Lower leg skin (tissue), 3 donors: ENCODE measurements around the gene REL.

Experiments used
- POLR2A ChIP-seq, 2 donors: fragments of 450-650 bp; IDR thresholded peaks; one replicate each; pipeline ENCODE4 v1.6.1; 2016 to 2017; ENCODE audit warnings: antibody characterized with exemption in 2 of 2, mild to moderate bottlenecking in 1 of 2, moderate library complexity in 1 of 2
- TF ChIP-seq, protein P1 (sequence below), 3 donors: fragments of 450-650 bp; IDR thresholded peaks; one replicate each; pipeline ENCODE4 v1.5.1; 2016; ENCODE audit warnings: antibody characterized with exemption in 3 of 3, mild to moderate bottlenecking in 3 of 3, moderate library complexity in 2 of 3

- TF ChIP-seq, protein P1, sequence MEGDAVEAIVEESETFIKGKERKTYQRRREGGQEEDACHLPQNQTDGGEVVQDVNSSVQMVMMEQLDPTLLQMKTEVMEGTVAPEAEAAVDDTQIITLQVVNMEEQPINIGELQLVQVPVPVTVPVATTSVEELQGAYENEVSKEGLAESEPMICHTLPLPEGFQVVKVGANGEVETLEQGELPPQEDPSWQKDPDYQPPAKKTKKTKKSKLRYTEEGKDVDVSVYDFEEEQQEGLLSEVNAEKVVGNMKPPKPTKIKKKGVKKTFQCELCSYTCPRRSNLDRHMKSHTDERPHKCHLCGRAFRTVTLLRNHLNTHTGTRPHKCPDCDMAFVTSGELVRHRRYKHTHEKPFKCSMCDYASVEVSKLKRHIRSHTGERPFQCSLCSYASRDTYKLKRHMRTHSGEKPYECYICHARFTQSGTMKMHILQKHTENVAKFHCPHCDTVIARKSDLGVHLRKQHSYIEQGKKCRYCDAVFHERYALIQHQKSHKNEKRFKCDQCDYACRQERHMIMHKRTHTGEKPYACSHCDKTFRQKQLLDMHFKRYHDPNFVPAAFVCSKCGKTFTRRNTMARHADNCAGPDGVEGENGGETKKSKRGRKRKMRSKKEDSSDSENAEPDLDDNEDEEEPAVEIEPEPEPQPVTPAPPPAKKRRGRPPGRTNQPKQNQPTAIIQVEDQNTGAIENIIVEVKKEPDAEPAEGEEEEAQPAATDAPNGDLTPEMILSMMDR (IDR thresholded peaks at IDR 0.05): no peak
- no peak for TF ChIP-seq POLR2A (IDR thresholded peaks at IDR 0.05)
These were observed 92.3 kb downstream of the REL start for GRCh38 chr2:60973705-60974104.
